Measurements from ENCODE around the gene FNDC3A.
"Not testable (repeated sequence)": the region's sequence is repeated elsewhere in the genome, so short reads cannot be mapped to it uniquely, and the experiment has no call there.

The FNDC3A gene

DNA sequence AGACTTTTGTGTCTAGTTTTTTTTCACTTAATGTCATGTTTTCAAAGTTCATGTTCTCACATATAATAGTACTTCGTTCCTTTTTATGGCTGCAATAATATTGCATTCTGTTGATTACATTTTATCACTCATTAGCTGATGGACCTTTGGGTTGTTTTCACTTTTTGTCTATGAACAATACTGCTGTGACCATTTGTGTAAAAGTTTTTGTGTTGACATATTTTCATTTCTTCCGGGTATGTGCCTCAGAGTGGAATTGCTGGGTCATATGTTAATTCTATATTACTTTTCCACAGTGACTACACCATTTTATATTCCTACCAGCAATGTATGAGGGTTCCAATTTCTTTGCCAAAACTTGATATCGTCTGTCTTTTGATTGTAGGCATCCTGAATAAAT is 158.6 kb downstream of the FNDC3A start:
- no peaks in the 10 kb centered on the region for H3K9me3 ChIP-seq (ENCODE audit: insufficient read depth, low read length, severe bottlenecking)
- H3K36me3 ChIP-seq (ENCODE audit: insufficient read depth, low read length) = peaks cover 79% of the 10 kb centered on the region
- no peak overlapping the region for H3K4me3 ChIP-seq (ENCODE audit: low read depth in 1 of 2, low read length in 2 of 2)
- no peak overlapping the region for H3K4me2 ChIP-seq (ENCODE audit: insufficient read depth, low read length)
- ATAC-seq (ENCODE audit: insufficient read depth, low read depth) (no peak), DNase-seq (no peak)
- no peak overlapping the region for H3K9ac ChIP-seq (ENCODE audit: low read depth, low read length)
- no peaks in the 10 kb centered on the region for H3K4me1 ChIP-seq (ENCODE audit: insufficient read depth, low read length)
- no peak overlapping the region for H3K27ac ChIP-seq (ENCODE audit: low read length)
- TF ChIP-seq EZH2 (IDR thresholded peaks at IDR 0.05; ENCODE audit: borderline replicate concordance, low read depth, low read length, severe bottlenecking) = no peak
- TF ChIP-seq, protein P1, sequence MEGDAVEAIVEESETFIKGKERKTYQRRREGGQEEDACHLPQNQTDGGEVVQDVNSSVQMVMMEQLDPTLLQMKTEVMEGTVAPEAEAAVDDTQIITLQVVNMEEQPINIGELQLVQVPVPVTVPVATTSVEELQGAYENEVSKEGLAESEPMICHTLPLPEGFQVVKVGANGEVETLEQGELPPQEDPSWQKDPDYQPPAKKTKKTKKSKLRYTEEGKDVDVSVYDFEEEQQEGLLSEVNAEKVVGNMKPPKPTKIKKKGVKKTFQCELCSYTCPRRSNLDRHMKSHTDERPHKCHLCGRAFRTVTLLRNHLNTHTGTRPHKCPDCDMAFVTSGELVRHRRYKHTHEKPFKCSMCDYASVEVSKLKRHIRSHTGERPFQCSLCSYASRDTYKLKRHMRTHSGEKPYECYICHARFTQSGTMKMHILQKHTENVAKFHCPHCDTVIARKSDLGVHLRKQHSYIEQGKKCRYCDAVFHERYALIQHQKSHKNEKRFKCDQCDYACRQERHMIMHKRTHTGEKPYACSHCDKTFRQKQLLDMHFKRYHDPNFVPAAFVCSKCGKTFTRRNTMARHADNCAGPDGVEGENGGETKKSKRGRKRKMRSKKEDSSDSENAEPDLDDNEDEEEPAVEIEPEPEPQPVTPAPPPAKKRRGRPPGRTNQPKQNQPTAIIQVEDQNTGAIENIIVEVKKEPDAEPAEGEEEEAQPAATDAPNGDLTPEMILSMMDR (IDR thresholded peaks at IDR 0.05; ENCODE audit: borderline replicate concordance, extremely low read depth, low read length, poor library complexity, severe bottlenecking) = no peak
- H2AFZ ChIP-seq (ENCODE audit: low read depth, low read length) = no peak overlapping the region
- no peaks in the 10 kb centered on the region for H3K27me3 ChIP-seq (ENCODE audit: insufficient read depth, low read length, poor library complexity)
- H4K20me1 ChIP-seq (ENCODE audit: insufficient read depth, low read length) = no peaks in the 10 kb centered on the region
- peaks cover 21% of the 10 kb centered on the region for H3K79me2 ChIP-seq (ENCODE audit: insufficient read depth, low read length)

DNA sequence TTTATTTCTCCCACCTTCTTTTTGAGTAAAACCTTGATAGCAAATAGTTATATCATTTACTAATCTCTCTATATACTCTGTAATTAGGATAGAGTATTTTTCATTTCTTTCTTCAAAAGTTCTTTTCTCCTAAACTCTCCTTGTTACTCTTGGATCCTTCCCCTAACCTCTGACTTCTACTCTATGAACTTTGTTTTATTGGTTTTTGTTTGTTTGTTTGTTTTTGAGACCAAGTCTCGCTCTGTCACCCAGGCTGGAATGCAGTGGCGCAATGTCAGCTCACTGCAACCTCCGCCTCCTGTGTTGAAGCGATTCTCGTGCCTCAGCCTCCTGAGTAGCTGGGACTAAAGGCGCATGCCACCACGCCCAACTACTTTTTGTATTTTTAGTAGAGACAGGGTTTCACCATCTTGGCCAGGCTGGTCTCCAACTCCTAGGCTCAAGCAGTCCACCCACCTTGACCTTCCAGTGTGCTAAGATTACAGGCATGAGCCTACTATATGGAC is 161.5 kb downstream of the FNDC3A start:
- H3K4me1 ChIP-seq (ENCODE audit: insufficient read depth, low read length); H3K4me2 ChIP-seq (ENCODE audit: insufficient read depth, low read length); H4K20me1 ChIP-seq (ENCODE audit: insufficient read depth, low read length); H2AFZ ChIP-seq (ENCODE audit: low read depth, low read length); H3K4me3 ChIP-seq (ENCODE audit: low read depth in 1 of 2, low read length in 2 of 2); H3K9ac ChIP-seq (ENCODE audit: low read depth, low read length); H3K27me3 ChIP-seq (ENCODE audit: insufficient read depth, low read length, poor library complexity); ATAC-seq (ENCODE audit: insufficient read depth, low read depth); H3K79me2 ChIP-seq (ENCODE audit: insufficient read depth, low read length); DNase-seq; H3K9me3 ChIP-seq (ENCODE audit: insufficient read depth, low read length, severe bottlenecking); H3K27ac ChIP-seq (ENCODE audit: low read length): not testable (repeated sequence)
- H3K36me3 ChIP-seq (ENCODE audit: insufficient read depth, low read length) = peaks cover 88% of the 10 kb centered on the region

DNA sequence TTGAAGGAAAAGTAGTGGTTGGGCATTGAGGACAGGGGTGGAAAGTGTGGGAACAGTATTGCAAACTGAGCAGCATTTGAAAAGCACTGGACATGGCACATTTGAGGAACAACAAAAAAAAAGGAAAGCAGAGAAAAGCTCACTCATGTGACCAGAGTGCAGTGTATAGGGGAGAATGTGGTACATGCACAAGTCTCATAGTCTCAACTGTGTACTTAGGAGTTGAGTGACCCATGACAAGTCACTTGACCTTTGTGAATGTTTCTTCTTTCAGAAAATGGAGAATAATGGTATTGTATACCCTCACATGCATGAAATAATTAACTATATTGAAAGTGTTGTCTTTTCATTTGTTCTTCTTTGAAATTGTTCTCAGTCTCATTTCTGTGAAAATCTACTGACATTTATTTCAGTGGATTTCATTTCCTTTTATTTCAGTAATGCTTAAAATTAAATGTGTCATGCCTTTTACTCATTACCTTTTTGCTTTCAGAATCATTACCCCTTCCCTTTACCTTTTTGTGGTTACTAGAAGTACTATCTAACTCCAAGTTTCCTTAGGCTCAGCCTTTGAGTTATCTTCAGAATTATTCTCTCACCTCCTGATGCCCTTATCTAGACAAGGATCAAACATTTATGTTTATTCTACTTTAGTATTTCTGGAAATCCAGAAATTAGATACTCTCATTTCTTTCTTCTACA is 165.3 kb downstream of the FNDC3A start:
- H4K20me1 ChIP-seq (ENCODE audit: insufficient read depth, low read length) = no peaks in the 10 kb centered on the region
- H3K27me3 ChIP-seq (ENCODE audit: insufficient read depth, low read length, poor library complexity) = no peaks in the 10 kb centered on the region
- no peaks in the 10 kb centered on the region for H3K9me3 ChIP-seq (ENCODE audit: insufficient read depth, low read length, severe bottlenecking)
- TF ChIP-seq, protein P1 (IDR thresholded peaks at IDR 0.05; ENCODE audit: borderline replicate concordance, extremely low read depth, low read length, poor library complexity, severe bottlenecking) = no peak
- no peak overlapping the region for H3K4me2 ChIP-seq (ENCODE audit: insufficient read depth, low read length)
- ATAC-seq (ENCODE audit: insufficient read depth, low read depth) = no peak
- no peak overlapping the region for H2AFZ ChIP-seq (ENCODE audit: low read depth, low read length)
- H3K79me2 ChIP-seq (ENCODE audit: insufficient read depth, low read length) = no peaks in the 10 kb centered on the region
- no peak for DNase-seq
- H3K9ac ChIP-seq (ENCODE audit: low read depth, low read length) = no peak overlapping the region
- no peak overlapping the region for H3K4me3 ChIP-seq (ENCODE audit: low read depth in 1 of 2, low read length in 2 of 2)
- H3K36me3 ChIP-seq (ENCODE audit: insufficient read depth, low read length) = peaks cover 84% of the 10 kb centered on the region; the same call in 1 of the 2 replicates
- H3K27ac ChIP-seq (ENCODE audit: low read length) = no peak overlapping the region
- H3K4me1 ChIP-seq (ENCODE audit: insufficient read depth, low read length) = peaks cover 5% of the 10 kb centered on the region

DNA sequence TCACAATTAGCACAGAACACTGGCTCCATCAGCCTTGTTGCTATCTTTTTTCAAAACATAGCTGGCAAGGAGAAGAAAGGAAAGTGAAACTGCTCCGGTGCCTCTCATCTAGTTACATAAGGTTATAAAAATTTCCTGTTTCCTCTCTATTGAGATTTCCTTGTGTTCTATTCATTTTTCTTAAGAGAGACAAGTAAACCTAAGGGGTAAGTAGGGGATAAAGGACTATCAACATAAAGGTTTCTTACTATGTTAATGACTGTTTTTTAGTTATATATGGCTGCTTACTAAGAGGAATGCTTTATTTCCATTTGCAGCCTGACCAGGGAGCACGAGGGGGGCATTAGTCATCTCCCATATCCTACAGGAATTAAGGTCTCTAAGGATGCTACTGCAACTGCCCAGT is 171.2 kb downstream of the FNDC3A start:
- ATAC-seq (ENCODE audit: insufficient read depth, low read depth) (peak; percentile 93), DNase-seq (peak; percentile 27)
- peaks cover 20% of the 10 kb centered on the region for H3K4me1 ChIP-seq (ENCODE audit: insufficient read depth, low read length)
- H3K36me3 ChIP-seq (ENCODE audit: insufficient read depth, low read length) = peaks cover 77% of the 10 kb centered on the region
- H3K9ac ChIP-seq (ENCODE audit: low read depth, low read length) = peak overlapping the region; percentile 38
- H3K4me3 ChIP-seq (ENCODE audit: low read depth in 1 of 2, low read length in 2 of 2) = peak overlapping the region in 1 of 2 experiments; percentile 24; a peak in 3 of 4 replicates
- peak overlapping the region; percentile 62 for H3K27ac ChIP-seq (ENCODE audit: low read length)
- peak overlapping the region; percentile 2 for H2AFZ ChIP-seq (ENCODE audit: low read depth, low read length)
- H3K4me2 ChIP-seq (ENCODE audit: insufficient read depth, low read length) = peak overlapping the region; percentile 63
- TF ChIP-seq EZH2 (IDR thresholded peaks at IDR 0.05; ENCODE audit: borderline replicate concordance, low read depth, low read length, severe bottlenecking) = no peak
- TF ChIP-seq, protein P1 (IDR thresholded peaks at IDR 0.05; ENCODE audit: borderline replicate concordance, extremely low read depth, low read length, poor library complexity, severe bottlenecking) = no peak
- H3K79me2 ChIP-seq (ENCODE audit: insufficient read depth, low read length) = peaks cover 26% of the 10 kb centered on the region
- H4K20me1 ChIP-seq (ENCODE audit: insufficient read depth, low read length) = no peaks in the 10 kb centered on the region
- H3K9me3 ChIP-seq (ENCODE audit: insufficient read depth, low read length, severe bottlenecking) = peaks cover 10% of the 10 kb centered on the region
- H3K27me3 ChIP-seq (ENCODE audit: insufficient read depth, low read length, poor library complexity) = no peaks in the 10 kb centered on the region
